ENCODE results near the gene CSNK1E.

Gene CSNK1E

GRCh38 chr22:38247713-38248112 lies 69.5 kb downstream of the CSNK1E start:
- no peak for DNase-seq

GRCh38 chr22:38246692-38247091 lies 70.5 kb downstream of the CSNK1E start:
- DNase-seq, result no peak

GRCh38 chr22:38246046-38246658 lies 71.1 kb downstream of the CSNK1E start:
- DNase-seq, result no peak

DNA sequence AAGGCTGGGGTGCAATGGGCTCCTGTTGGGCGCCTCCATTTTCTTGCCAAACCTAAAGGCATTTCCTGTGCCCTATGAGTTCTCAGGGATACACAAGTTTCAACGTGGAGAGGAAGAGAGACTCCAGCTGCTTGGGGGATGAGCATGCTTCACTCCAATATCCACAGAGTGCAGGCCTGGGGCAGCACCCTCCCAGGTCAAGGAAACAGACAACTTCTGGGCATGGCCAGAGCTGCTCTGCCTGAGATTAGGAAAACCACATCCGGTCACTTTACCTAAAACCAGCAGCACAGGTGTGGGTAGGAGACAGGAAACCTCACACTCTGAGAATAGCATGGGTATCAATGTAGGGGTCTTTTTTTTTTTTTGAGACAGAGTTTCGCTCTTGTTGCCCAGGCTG lies 73.1 kb downstream of the CSNK1E start:
- no peak for DNase-seq

GRCh38 chr22:38243007-38243765 lies 74.0 kb downstream of the CSNK1E start:
- DNase-seq, result peak; percentile 93

DNA sequence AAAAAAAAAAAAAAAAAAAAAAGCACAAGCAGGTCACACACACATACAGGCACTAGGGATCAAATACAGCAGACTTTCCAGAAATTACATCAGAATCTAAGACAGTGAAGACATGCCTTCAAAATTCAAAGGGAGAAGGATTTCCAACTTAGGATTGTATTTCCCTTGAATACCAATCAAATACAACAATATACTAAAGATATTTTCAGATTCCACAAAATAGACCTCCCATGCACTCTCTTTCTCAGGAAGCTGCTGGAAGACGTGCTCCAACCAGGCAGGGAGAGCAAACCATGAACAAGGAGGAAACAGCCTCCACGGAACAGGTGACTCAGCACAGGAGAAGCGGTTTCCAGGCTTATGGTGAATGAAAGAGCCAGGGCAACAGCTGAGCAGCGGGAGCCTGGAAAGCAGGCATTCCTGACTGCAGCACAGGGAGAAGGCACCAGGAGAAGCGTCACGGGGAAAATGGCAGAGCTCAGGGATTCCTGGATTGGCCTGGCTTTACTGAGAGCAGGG lies 76.4 kb downstream of the CSNK1E start:
- peak; percentile 33 for DNase-seq
